NCI-H226 (cell line): ENCODE measurements around the gene EML1.
"Not testable (repeated sequence)": the region's sequence is repeated elsewhere in the genome, so short reads cannot be mapped to it uniquely, and the experiment has no call there.

Experiments used
- DNase-seq: peaks from one replicate; pipeline ENCODE4 v3.0.0-alpha.2; 2015

Gene EML1

DNA sequence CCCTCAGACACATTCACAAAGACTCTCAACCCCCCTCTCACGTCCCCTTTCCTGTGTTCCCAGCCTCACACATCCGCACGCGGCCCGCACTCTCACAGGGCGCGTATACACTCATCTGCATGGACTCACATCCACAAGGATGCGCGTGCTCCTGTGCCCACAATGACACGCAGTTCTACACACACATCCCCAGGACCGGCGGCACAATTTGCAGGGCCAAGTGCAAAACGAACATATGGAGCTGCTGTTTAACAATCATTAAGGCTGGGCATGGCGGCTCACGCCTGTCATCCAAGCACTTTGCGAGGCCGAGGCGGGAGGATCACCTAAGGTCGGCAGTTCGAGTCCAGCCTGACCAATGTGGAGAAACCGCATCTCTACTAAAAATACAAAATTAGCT, 36.4 kb upstream of the EML1 start:
- no peak for DNase-seq

DNA sequence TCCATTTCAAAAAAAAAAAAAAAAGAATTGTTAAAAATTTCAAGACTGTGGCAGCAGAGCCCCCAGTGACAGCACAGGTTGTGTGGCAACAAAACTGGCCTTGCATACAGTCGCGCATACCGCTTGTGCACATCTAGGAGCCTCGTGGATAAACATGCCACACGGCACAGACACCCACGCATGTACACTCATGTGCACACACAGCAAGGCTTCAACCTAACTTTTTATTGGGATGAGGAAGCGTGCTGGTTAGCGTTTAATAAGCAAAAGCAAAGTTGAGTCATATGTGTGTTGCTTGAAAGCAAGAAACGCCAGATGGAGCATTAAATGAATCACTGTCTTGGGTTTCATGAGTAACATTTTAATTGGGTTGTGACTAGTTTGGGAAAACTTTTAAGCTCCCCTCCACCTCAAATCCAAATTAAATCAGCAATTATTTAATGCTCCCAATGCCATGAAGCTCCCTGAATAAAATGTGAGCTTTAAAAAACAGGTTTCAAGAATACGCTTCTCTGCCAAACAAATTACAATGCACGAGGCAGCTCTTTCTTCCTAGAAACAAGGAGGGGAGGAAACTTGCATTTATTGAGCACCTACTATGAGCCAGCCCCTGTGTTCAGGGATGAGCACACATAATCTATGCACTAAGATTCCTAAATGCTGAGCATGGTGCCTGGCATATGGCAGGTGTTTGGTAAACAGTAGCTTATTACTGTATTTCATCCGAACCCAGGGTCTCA, 35.7 kb upstream of the EML1 start:
- peak; percentile 83 for DNase-seq

DNA sequence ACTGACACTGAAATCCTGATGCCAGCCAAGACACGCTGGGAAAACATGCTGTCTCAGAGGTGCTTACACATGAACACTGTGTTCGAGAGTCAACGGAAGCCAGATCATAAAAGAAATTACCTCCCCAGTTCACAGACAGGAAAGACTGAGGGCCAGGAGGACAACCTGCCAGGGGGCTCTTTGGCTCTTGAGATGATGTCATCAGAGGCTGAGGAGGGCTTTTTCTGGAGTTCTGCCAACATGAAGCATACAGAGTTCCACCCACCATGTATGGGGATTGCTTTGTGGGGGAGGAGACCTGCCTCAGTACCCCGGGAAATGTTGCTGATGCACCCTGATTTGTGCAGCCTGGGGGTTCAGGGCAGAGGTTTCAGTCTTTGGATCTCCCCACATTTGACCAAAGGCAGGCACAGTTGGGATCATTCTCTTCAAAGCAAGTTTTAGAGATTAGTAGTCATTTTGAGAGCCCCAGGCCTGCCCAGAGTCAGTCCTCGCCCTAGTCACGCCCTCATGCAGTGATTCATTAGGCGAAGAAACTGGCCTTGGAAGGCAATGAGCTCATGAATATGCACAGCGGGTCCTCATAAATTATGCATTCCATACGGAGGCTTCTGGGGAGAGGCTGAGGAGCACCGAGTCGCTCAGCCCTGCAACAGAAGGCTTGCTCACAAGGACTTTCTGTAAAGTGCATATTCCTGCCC, 34.9 kb upstream of the EML1 start:
- DNase-seq, result peak; percentile 89

DNA sequence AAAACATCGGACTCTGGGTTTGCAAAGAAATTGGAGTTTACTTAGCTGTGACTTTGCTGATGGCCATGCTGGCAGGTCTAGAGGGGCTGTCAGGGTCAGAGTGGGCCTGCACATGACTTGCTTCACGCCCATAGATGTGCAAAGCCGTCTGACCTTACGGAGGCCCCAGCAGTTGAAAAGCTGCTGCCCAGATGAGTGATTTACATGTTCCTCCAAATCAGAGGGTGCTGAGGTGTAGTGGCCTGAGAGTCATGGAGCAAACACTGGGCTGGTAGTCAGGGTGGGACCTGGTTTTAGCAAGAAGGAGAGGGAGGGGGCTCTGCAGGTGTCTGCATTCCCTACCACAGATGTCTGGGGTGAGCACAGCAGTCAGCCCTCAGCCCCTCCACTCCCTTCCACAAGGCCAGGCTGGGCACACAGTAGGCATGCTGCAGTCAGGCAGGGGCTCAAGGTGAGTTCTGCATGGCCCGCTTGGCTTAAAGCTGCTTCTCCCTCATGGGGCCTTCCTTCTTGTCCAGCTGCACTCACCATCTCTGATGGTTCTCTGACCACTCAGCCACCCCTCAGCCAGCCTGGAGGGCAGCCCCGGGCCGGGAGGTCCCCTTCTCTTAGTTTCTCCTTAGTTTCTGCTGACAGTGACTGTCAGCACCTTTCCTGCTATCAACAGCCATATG, 34.2 kb upstream of the EML1 start:
- DNase-seq, result no peak

DNA sequence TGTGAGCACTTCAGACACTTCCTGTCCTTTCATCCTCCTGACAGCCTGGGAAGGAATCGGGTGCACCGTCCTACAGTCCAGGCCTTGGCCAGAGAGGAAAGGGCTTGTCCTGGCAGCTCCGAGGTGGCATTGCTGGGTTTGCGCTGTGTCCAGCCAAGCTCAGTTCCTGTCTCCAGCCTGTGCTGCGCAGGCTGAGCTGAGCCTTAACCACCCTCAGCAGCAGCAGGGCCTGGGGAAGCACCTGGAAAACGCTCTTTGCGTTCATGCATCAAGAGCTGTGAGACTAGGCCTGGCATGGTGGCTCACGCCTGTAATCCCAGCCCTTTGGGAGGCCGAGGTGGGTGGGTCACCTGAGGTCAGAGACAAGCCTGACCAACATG, 33.7 kb upstream of the EML1 start:
- DNase-seq, result no peak

DNA sequence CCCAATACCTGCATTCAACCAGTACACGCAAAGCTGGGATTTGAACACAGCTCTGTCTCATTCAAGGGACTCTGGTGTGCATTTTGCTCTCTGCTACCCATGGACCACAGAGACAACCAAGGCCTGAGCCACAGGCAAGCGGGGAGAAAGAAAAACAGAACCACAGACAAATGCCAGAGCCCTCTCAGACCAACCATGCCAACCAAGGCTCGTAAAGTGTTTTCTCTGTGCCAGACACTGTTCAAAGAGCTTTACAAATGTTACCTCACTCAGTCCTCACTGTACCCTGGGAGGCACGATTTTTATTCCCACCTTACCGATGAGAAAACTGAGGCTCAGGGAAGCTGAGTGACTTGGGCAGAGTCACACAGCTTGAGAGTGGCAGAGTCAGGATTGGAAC, 32.4 kb upstream of the EML1 start:
- DNase-seq, result no peak

DNA sequence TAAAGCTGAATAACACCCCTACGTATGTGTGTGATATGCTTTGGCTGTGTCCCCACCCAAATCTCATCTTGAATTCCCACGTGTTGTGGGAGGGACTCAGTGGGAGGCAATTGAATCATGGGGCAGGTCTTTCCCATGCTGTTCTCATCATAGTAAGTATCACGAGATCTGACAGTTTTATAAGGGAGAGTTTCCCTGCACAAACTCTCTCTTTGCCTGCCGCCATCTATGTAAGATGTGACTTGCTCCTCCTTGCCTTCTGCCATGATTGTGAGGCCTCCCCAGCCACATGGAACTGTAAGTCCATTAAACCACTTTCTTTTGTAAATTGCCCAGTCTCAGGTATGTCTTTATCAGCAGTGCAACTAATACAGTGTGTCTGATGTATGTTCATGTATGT, 30.3 kb upstream of the EML1 start:
- not testable (repeated sequence) for DNase-seq

DNA sequence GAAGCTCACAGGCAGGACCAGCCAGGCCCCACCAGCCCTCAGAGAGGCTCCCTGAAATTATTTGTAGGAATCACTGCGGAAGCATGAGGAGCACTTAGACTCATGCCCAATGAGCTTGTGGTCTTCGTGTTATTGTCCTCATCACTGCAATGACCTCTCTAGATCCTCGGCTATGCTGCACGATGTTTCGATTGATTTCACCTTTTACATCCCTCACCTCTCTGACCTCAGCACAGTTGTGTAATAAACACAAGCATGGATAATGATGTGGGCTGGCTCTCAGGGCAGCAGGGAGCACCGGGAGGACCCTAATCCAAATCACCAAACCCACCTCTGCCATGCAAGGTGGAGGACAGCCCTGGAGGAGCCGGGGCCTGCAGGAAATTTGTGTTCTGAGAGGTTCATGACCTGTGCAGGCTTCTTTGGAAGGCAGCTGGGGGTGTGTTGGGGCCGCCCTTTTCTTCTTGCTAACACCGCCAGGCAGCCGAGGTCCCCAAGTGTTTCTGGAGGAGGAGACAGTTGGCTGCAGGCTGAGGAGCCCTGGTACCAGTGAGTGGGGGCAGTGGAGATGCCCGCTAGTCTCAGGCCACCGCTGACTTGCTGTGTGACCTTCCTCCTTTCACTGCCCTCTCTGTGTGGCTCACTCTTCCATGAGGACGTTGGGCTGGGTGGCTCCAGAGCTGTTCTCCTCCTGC, 29.5 kb upstream of the EML1 start:
- DNase-seq, result no peak

DNA sequence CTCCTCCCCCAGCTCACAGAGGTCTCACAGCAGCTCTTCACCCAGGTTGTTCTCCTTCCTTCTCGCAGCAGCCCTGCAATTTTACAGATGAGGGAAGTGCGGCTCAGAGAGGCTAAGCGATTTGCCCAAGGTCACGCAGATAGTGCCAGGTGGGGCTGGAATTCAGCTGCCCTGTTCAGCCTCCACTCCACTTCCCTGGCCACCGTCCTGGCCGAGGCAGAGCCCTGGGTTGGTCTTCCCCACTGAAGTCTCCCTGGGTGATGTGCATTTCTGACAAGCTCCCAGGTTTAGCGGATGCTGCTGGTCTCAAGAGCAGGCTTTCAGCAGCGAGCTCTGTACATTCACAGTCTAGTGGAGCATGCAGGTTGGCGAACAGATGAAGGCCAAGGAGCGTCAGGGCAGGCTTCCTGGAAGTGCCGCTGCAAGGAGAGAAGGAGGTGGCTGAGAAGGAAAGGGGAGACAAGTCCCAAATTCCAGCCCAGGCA, 28.9 kb upstream of the EML1 start:
- DNase-seq, result no peak

DNA sequence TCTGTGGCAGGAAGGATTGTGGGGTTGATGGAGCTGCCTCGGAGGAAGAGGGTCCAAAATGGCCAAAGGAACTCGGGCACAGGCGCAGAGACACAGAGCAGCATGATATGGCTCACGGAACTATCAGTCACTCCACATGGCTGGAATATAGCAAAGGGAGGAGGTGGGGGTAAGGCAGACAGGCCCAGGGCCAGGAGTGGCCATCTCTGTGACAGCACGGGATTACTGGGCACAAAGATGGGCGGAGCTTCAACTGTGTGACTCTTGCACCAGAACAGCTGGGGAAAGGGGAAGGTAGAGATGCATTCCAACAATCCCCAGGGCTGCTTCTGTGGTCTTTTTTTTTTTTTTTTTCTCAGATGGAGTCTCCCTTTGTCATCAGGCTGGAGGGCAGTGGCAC, 24.8 kb upstream of the EML1 start:
- DNase-seq, result no peak

DNA sequence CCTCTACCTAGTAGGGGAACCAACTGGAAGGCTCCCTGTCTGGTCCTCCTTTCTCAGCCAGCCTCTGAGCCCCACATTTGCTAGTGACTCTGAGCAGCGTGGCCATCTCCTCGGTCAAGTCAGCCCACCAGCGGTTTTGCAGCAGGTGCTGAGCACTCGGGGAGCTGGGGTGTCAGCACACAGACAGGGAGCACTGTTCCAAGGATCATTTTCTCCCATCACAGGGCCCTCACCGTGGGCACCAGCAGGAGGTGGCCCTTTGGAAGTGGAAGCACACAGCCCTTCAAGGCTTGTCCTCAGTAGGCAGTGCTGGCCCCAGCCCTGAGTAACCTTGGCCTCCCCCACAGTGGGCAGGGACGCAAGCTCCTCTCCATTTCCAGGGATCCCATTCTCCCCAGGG, 24.1 kb upstream of the EML1 start:
- DNase-seq, result no peak

DNA sequence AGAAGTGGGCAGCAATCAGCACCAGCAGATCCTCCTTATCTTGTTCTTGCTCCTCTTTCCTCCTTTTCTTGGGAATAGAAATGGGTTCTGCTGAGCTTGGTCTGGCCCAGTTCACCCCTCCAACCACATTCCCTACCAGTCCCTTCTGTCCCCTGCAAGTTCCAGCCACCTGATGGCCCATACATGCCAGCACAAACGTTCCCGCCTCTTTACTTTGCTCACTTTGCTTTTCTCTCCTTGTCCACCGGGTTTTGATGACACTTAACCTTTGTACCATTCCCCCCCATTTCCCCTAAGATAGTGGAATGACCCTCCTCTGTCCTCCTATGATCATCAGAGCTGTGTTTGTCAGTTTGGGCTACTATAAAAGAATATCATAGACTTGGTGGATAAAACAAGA, 23.4 kb upstream of the EML1 start:
- DNase-seq, result no peak

DNA sequence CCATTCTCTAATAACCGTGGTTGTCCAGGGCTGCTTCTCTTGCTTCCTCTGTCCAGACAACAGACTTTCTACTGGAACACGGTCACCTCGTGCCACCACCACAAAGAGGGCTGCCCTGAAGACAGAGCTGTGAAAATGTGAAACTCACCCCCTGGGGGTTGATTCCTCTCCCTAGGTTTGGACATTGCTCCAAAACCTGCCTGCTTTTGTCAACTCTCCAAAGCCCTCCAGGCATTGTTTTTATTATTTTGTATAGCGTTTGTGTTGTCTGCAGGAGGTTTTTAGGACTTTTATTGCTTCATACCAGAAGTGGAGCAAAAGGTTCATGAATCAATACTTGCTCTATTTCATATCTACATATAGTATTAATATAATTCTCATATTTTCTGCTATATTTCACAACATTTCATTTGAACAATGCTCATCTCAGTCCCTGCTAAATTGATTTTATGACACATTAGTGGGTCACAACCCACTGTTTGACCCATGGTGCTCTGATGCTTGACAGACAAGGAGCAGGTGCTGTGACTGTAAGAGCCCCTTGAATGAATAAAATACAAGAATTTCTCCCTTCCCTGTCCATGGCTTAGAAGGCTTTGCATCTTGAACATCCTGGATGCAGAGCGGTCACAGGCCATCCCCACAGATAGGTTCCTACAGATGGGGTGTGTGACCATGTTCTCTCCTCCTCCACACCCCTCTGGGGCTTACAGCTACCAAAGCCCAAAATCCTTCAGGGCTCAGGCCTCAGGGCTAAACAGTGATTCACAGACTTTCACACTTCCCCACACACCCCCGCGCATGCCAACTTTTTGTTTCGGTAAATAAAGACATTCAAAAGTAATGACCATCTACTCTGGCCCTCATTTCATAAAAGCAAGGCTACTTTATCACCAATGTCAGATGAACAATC, 20.6 kb upstream of the EML1 start:
- peak; percentile 72 for DNase-seq

DNA sequence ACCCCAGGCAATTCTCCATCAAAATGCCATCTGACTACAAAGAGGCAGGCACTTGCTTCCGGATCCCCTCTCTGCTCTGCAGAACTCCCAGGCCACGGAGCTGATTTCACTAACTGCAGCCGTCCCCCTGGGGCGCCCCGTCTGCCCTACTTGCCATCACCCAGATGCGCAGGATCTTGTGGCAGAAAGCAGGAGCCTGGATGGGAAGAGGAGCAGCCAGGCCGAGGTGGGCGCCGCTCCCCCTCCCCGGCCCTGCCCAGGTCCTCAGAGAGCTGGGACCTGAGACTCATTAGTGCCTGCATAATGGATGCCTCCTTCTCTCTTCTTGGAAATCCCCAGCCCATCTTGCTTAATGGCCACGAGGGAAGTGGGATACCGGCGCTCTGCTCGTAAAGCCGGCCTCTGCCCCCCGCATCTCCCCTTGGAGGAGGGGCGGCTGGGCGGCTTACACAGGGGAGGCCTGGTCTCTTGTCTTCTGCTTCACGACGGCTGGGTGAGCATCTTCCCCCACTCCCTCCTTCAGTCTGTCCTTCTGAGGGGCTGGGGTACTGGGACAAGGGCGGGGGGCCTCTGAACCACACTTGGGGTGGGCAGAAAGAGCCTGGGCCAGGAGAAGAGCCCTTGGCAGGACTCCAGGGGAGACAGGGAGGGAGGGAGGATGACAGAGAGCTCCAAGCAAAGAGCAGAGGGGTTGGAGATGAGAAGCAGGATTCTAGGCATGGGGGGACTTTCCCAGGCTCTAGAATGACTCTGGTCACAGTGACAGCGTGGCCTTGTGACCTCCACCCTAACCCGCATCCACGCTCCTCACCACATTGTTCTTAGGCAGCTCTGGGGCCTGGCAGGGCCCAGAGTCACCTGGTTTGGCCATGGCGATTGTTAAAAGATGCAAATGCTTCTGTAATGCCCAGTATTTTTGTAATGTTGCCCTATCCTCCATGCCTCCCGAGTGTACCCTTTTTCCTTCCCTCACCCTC, 19.4 kb upstream of the EML1 start:
- DNase-seq, result no peak

DNA sequence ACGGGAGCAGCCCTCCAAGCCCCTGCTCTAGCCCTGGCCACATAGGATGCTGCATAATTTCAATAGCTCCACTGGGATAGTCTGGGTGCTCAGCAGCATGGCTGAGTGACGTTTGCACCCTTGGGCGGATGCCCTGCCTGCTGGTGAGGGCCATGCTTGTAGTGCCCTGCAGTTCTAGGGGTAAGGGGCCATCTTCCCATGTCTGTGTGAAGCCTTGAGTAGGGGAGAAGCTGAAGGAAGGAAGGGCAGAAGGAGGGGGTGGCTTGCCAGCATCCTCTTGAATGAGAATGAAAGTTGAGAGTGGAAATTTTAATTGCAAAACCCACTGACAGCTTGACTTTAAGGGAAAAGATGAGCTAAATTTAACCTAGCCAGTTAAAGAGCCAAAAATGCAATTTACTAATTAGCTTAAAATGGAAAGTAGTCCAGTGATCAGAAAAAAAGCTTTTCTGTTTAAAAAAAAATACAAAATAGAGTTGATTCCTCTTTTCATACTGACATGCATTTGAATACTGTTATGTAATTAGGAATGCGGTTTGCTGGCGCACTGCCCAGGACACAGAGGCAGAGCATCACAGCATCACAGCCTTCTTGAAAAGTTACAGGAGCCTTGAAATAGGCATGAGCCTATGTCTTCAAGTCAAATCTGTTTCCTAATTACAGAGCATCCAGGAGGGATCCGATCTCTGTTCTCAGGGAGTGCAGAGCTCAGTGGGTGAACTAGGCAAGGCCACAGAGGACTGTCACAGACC, 18.5 kb upstream of the EML1 start:
- DNase-seq, result no peak

DNA sequence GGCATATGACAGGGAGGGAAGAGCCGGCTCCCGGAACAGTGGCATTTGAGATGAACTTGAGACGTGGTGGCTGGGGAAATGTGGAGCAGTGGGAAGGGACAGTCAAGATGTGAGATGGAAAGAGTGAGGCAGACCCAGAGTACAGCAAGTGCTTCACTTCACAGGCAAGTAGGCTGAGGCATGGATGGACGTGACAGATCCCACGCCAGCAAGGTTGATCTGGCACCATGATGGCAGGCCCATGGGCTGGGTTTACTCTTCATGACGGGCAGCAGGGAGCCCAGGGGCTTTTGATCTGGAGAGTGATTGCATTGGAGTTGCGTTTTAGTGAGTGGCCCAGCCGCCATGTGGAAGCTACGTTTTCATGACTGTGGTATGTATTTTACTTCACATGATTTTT, 17.9 kb upstream of the EML1 start:
- no peak for DNase-seq

DNA sequence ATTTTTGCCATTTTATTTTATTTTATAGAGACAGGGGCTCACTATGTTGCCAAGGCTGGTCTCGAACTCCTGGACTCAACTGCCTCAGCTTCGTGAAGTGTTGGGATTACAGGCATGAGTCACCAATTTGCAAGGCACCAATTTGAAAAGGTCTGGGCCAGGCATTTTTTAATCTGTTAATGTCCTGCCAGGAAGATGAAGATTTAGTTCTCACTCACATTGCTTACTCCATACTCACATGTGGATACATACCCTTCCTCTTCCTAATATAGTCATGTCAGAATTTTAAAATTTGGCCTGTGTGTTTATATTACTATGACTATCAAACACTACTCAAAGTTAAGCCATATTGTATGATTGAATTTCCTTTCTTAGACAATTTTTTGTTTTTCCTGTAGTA, 15.3 kb upstream of the EML1 start:
- DNase-seq, result no peak

DNA sequence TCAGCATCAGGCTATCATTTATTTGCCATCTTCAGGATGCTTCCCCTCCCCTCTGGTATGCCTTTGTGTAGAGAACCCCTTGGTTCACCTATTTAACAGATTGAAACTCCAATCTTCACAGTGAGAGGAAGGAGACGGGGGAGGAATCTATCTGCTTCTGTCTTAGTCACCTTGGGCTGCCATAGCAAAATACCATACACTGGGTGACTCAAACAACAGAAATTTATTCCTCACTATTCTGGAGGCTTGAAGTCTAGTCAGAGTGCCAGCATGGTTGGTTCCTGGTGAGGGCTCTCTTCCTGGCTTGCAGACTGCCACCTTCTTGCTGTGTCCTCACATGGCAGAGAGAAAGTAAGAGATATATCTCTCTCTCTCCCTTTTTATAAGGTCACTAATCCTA, 13.5 kb upstream of the EML1 start:
- peak; percentile 86 for DNase-seq

DNA sequence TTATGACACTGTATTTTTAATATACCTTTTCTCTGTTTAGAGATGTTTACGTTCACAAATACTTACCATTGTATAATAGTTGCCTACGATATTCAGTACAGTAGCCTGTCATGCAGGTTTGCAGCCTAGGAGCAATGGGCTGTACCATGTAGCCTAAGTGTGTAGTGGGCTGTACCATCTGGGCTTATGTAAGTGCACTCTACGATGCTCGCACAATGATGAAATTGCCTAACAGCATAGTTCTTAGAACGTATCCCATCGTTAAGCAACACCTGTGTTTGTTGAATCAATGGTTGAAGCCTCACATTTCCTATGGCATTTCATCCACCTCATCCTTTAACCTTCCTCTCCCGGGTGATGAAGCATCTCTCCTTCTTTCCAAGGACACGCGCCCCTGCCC, 12.5 kb upstream of the EML1 start:
- no peak for DNase-seq

DNA sequence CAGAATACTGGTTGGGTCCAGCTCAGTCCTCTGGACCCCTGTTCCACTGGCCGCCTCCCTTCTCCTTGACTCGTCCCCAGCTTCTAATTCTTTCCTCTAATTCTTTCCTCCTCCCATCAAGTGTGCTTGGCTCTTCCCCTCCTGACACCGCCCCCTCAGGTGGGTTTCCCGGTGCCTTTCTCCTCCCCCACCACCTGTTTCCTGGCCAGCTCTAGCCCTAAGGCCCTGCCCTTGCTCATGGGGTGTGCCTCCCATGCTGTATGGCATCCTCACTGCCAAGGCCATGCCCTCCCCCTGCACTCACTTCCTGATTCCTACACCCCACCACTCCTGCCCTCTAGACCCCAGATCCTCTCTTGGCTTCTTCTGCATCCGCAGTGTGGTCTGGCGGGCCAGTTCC, 12.1 kb upstream of the EML1 start:
- DNase-seq, result no peak
